T-helper 2 cell (primary cell): ENCODE data around the gene FAM193B.
"Not testable (repeated sequence)": the region's sequence is repeated elsewhere in the genome, so short reads cannot be mapped to it uniquely, and the experiment has no call there.

Experiments used
- DNase-seq, 5 experiments: peaks; one replicate each; pipeline versions ENCODE4 v3.0.0 to v3.0.0-alpha.2; 2012 to 2022

FAM193B gene

DNA sequence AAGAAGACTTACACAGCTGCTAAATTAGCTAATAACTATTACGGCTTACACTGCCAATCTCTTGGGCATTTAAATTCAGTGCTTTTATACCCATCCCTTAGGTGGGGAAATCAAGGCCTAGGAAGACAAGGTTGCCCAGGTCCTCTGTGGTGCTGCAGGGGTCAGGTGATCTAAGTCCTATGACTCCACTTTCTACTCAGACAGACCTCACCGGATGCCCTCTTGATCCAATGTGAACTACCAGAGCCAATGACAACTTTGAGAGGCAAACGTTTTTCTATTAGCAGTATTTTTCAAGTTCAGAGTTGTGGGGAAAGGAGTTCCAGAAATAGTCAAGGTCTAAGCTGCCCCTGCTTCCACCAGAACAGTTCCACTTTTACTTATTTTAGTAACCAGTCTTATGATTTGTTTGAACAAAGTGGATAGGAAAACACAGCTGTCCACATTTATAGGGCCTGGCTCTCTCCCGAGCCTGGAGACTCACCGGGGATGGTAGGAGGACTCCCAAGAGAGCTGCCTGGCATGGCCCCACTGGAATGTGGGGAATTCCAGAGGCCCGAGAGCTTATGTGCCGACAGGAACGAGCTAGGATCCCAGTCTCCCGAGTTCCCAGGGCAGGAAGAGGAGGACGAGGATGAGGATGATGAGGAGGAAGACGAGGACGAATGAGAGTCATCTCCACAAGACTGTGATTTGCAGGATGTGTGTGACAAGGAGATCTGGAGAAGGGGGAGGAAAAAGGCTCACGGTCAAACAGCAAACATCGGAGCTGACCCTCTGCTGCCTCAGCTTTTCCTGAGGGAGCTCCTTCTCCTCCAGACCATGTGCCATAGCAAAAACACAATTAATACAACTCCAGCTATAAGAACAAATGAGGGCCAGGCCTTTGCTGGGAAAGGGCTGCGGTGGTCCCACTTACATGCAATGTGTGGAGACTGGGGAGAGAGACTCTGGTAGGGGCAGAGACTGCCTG lies 16.7 kb downstream of the FAM193B start:
- DNase-seq, result no peak

DNA sequence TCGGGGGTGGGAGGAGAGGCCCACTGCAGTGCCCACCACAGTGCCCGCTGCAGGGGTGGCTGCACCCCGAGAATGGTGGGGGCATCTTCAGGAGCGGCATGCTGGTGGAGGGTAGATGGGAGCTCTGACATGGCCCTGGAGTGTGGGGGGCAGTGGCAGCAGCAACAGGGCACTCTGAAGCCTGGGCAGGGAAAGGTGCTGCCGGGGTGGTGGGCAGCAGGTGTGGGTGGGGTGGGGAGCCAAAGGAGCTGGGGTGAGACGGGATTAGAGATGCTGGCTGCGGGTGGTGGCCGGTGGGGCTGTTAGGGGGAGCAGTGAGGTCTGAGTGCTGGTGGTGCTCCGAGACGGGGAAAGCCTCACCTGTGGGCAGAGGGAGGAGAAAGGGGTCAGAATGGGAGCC lies 18.0 kb downstream of the FAM193B start:
- DNase-seq, result no peak

DNA sequence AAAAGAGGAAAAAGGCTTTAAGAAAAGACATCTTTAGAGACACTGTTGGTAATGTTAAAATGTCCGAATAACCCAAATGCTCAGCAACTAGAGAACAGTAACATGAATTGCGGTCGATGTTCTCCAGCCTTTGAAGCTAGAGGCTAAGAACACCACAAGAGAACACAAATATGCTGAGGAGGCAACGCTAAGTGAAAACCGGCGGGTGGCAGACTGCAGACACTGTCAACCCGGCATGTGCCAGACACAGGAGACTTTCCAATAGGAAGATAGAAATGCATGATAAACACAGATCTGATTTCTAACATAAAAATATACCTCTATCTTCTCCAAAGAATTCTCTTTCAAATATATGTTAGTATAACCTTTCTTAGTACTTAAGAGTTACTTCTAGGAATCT lies 19.2 kb downstream of the FAM193B start:
- no peak for DNase-seq

DNA sequence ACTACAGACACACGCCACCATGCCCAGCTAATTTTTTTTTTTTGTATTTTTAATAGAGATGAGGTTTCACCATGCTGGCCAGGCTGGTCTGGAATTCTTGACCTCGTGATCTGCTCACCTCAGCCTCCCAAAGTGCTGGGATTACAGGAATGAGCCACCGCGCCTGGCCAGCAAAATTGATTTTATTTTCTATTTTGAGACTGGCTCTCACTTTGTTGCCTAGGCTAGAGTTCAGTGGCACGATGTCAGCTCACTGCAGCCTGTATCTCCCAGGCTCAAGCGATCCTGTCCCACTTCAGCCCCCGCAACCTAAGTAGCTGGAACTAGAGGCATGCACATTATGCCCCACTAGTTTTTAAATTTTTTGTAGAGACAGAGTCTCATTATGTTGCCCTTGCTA lies 19.9 kb downstream of the FAM193B start:
- DNase-seq, result not testable (repeated sequence)

DNA sequence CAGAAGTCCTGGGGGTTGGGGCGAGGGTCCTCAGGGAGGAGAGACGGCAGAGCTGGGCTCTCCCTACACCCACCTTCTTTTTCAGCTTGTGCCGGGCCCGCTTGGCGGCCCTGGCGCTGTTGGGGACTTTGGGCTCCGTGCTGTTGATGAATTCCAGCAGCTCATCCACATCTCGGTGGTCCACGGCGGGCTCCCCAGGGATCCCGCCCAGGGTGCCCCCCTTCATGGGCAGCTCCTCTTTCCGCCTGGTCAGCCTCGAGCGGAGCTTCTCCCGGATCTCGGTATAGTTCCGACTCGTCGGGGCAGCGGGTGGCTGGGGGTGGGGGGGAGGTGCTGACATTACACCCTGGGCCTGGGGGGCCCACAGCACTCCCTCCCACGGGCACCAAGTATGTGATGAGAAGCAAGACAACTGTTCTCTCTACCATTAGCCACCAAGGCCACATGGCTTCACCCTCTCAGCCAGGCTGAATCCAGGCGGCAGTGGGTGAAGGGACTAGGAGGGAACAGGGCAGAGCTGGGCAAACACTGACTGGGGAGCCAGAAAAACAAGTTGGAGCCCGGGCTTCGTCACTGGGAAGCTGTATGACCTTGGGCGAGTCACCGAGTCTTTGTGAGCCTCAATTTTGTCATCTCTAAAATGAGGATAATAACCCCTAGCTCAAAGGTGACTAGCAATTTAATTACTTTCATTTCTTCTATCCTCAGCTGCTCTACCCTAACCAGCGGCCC lies 23.0 kb downstream of the FAM193B start:
- no peak for DNase-seq

DNA sequence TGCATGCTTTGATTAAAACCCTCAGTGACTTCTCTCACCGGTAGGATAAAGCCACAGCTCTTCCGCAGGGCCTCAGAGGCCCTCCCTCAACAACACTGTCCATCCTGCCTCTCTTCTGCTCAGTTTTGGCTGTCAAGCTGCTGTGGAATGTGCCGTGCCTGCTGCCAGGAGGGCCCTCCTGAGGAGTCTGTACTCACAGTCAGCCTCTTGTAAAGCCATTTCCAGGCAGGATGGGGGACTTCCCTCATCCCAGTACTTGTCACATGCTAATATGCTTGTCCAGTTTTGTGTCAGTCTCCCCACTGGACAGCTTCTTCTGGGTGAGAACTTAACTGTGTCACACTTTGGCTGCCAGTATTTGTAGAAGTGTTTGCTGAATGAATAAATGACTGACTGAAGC lies 23.7 kb downstream of the FAM193B start:
- no peak for DNase-seq

DNA sequence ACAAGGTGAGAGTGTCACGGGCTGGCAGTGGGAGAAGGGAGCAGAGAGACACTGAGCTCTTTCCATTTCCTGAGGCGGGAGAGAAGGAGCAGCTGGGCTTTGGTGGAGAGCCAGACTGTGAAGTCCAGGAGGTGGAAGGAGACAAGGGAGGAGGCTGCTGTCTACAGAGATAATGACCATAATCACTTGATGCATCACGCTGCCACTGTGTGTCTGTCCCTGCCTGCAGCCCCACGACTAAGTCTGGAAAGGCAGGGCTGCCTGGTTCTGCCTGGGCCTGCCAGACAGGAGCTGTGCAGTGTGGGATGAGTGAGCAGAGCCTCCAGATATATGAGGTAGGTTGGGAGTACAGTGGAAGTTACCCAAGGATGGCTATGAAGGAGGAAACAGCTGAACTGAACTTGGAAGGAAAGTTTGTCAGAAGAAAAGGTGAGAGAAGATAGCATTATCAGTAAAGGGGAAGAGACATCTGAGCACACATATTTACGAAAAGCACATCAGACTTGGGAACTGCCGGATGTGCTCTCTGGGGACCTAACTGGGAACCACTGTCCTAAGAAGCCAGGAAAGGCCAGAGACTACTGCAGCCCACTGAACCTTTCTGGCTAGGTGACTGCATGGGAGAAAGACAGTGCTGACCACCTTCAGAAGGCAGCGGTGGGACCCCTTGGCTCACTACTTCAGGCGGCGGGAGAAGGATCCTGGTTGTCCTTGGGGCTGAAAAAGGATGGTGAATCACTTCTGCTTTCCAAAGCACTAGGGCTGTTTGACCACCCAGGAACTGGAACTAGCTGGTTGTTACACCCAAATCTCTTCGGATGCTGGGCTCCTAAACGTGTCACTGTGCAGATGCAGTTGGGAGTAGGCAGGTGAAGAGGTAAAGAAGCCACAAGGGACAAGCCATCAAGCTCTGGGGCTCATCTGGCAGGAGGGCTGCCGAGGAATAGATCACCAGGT lies 24.8 kb downstream of the FAM193B start:
- DNase-seq, result no peak

DNA sequence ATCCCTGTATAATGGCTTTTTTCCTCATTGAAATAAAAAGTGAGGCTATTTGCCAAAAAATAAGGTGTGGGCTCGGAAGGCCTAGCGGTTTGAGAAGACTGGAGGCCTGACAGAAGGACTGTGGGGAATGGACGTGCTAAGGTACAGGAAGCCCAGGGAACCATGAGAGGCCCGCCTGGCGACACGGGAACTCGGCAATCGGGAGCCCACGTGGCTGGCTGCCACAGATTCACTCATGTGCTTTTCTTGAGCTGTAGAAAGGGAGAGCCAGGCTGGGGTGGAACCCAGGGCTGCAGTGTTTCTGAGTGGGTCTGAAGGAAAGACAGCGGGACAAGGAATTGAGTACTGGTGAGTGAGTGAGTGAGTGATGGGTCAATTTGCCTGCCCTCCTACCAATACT lies 25.7 kb downstream of the FAM193B start:
- no peak for DNase-seq

DNA sequence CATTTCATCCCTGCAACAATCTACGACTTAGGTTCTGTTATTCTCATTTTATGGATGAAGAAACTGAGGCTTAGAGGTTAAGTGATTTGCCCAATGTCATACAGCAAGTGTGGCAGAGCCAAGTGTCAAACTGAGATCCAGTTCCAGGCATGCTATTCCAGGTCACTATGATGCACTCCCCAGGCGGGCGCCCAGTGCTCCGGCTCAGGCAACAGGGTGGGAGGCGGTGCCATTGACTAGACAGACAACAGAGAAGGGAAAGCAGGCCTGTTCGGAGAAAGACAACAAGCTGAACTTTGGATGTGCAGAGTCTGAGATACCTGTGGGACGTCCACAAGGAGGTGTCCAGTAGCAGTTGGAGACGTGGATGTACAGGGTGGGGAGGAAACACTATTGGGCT lies 26.8 kb downstream of the FAM193B start:
- no peak for DNase-seq

DNA sequence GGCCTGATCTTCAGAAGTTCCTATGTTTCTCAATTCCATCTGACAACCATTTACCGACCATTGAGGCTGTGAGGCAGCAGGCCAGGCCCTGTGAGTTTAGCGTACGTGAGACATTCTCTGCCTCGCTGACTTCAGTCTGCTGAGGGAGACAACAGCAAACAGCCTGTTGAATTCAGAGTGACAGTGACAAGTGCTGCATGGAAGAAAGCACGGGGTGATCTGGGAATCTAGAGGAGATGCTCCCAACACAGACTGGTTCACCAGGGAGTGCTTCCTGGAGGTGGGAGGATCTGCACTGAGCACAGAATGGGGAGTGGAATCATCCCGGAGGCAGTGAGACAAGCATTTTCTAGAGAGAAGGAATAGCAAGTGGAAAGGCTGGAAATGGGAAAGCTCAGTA lies 27.6 kb downstream of the FAM193B start:
- no peak for DNase-seq

DNA sequence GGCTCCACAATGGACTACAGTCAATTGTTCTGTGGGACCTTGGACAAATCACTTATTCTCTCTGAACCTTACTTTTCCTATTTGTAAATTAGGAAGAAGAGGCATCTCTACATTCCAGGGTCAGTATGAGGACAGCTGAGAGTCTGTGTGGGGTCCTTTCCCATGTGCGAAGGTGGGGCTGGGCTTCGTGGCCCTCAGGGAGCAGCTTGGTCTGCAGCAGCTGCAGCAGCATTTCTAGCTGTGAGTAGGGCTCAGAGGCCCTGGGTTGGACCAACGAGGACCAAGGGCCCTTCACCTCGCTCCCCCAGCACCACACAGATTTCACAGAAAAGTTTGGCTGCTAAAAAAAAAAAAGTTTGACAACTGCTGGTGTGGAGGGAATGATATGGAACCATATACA lies 28.2 kb downstream of the FAM193B start:
- DNase-seq, result no peak

DNA sequence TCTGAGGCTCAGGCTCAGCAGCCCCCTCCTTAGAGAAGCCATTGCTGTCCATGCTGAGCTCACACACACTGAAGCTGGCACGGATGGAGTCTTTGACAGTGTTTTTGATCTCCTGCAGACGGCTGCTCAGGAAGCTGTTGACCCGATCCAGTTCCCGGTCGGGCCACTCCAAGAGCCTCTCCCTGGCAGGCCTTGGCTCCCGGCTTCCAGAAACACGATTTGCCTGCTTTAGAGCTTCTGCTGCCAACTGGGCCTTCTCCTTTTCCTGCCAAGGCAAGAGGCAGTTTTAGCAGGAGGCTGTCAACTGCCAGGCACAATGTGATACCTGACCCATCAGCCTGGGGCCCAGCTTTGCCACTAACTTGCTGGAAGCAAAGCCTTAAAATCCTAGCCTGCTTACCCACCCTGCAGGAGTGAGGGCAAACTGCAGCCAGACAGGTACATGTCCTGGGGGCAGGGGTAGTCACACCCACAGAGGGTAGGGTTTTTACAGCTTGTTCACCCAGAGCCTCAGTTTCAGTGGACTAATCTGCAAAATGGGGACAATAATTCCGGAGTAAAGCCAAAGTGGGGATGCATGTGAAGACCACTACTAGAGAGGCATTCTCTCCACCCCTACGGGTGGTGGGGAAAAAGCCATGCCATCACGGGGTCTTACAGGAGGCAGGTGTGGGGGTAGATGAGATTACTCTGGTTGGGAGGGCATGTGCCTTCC lies 29.3 kb downstream of the FAM193B start:
- no peak for DNase-seq

DNA sequence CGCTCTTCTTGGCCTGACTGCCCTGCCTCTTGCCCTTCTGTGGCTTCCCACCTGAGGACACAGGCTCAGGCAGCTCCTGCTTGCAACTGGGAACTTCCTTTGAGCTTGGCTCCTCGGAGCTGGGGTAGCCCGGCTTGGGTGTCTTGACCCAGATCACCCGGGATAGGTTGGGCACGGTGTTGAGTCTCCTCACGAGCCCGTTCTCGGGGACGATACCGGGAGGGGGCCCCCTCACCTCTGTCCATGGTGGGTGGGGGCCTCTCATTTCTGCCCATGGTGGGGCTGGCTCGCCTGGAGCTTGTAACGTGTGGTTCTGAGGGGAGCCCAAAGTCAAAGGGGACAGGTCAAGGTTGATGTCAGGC lies 29.8 kb downstream of the FAM193B start:
- DNase-seq, result no peak

DNA sequence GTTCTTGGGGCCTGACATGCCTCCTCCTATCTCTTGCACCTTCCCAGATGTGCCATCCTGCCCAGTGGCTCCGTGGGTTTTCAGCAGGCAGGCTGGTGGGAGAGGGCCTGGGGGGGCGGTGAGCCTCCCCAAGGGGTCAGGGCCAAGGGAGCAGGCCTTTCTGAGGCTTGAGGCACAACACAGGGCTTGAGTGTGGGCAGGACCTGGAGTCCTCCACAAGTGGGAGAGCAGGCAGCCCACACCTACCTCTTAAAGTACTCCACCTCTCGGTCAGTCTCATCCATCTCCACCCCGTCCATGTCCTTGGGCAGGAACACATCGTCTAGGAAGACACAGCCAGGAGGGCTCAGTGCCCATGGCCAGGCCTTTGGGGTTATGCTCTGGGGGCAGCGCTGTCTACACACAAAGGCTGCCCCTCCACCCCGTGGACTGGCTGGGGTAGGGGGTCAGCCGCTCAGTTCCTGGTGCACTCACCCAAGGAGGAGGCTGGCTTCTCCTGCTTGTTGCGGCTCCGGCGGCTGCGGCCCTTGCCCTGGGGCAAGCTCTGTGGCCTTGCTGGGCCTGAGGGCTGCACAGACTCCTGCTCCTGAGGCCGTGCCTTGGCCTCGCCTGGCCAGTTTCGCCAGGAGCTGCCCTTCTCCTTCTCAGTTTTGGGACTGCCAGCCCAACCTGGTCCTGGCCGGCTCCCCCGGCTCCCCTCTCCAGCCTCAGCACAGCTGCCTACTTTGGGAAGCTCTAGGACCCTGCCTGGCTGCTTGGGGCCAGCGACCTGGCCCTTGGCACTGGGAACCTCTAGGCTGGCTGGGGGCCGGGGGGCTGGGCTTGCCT lies 30.4 kb downstream of the FAM193B start:
- DNase-seq, result no peak

DNA sequence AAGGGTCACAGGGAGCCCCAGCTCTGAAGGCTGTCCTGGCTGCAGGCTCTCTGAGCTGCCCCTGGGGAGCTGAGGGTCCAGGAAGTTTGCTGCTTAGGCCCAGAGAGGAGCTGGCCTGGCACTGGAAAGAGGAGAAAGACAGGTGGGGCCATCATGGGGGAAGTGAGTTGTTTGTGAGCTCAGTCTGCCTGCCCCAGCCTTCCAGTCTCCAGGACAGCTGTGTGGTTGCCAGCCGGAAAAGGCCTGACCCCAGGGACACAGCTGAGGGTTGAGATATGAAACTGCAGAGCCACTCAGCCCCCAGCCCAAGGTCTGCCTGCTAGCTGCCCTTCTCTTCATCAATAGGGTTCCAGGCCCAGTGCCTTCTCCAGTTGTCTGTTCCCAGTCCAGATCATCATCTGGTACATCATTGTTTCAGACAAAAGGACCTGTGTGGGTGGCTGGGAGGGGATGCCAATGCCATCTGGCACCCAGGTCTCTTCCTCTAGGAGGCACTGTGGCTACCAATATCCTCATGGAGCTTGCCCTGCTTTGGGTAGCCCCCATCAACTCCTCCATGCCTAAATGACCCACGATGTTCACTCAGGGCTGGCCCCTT lies 33.3 kb downstream of the FAM193B start:
- no peak for DNase-seq

DNA sequence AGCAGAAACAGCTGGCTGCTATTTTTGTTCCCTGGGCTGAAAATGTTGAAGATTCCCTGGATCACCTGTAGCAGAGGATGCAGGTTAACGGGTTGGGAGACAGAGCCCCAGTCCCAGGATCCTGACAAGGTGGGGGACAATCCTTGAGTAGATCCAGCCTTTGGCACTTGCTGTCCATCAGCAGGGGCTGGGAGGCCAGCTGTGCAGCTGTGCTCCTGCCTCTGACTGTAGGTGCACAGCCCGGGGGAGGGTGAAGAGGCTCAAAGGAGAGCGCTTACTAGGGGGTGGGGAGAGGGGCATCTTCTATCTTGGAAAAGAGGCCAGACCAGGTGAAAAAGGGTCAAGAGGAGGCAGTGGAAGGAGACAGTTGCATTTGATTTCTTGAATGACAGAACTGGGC lies 34.1 kb downstream of the FAM193B start:
- no peak for DNase-seq

DNA sequence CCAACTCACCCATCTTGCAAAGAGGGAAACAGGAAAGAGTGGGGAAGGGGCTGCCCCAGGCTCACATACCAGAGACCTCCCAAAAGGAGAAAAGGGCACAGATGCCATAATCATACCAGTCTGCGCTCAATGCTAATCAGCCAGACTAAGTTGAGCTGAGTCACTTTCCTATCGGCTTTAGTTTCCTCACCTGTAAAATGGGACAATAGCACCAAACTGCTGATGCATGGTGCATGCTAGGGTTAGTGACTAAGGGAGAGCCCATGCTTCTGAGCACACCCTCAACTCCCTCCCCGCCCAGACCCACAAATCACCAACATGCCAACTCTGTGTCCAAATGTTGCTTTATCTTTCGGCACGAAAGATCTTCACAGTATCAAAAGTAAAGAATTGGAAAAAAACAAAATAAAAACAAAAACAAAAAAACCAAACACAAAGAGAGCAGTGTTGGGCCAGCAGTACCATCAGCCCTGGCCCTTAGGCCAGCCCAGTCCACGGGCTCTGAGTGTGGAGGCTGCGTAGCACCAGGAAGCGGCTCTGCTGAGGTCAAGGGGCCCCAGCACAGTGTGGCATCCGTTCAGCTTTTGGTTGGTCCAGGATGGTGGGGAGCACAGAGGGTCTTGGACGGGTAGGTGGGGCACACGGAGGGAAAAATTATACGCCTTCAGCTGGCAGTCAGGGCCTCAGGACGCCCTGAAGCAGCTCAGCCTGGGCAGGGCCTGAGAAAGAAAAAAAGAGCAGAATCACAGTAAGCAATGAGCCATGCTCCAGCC lies 34.7 kb downstream of the FAM193B start:
- no peak for DNase-seq

DNA sequence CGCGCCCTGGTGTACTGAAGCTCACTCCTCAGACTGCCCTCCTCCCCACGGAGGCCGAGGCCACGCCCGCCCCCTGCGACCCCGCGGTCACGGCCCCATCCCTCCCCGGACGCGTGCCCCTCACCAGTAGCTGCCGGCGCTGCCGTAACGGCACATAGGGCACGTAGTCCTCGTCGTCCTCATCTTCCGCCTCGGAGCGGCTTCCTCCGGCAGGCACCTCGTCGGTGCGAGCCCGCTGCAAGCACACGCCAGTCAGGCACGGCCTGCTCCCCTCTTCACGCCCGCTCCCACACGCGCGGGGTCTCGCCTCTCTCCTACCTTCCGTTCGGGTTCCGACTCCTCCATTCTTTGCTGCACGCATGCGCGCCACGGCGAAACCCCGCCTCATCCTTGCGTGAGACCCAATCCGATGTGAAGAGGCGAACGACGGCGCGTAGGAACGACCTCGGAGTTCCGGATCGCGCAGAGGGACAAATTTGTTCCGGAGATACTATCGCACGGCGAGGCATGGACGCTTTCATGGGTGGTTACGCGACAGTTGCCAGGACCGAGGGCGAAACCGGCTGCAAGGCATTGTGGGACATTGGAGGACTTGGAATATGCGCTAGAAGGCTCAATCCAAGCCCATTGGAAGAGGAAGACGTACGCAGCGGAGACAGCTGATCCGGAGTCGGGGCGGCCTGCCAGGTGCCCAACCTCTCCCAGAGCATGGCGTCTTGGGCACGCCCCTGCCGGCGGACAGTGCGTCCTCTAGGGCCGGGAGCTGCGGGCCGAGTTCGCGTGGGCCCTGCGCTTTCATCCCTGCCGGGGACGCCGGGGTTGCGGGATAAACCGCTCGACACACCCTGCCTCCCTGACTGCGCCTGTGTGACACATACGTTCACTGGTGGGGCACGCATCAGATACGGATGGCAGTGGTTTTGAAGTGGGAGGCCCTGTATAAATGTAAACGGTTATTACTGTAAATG lies 37.5 kb downstream of the FAM193B start, which contains the start of gene DDX41:
TSS of gene DDX41 (minus strand) at position 361 of the 968 bp plus-strand sequence. CDS start at position 345, 16 bp downstream.
- DNase-seq, result peak; percentile 89 to 98 (median 93)

DNA sequence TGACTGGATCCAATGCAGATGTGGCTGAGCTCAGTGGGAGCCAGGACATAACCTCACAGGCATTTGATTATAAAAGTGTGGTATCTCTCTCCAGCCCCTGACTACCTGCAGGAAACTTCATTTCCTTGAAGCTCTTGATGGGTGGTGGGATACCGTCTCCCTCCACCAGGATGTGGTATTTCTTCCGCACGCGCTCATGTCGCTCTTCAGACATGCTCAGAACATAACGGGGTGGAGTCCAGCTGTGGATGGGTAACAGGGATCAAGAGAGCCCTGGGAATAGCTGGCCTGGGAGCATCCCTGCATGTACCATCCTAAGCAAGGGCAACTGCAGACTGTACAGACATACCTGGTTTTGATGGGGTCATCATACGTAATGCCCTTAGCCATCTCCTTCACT lies 38.8 kb downstream of the FAM193B start:
- peak in 1 of 5 experiments; percentile 34 for DNase-seq
